Activated naive CD8-positive, alpha-beta T cell treated with anti-CD3 and anti-CD28 coated beads, Interleukin-2, amount 10 ng/mL, durations not matched to agents 7 days and 5 days (primary cell): ENCODE data around the gene OR2S2. TPM values are rescaled to one million over a fixed set of nuclear protein-coding genes. Genes with fewer than 3 reads are reported as not detected.
"Not testable (repeated sequence)": the region's sequence is repeated elsewhere in the genome, so short reads cannot be mapped to it uniquely, and the experiment has no call there.

Experiments
- ATAC-seq: fragments of 150-1000 bp; cut with Tn5 transposase; one replicate; pipeline ENCODE4 v1.10.0; 2021; ENCODE audit warnings: low read depth, moderate library complexity
- POLR2A ChIA-PET: fragments of 350-600 bp; sonication (Branson Sonifier 250); formaldehyde crosslinking; loops from one replicate; lab custom pipeline; 2021; ENCODE audit warnings: antibody characterized with exemption; lab: Charles Lee
- DNase-seq: peaks from one replicate; pipeline ENCODE4 v3.0.0; 2021
- H3K27ac Mint-ChIP-seq: one replicate; pipeline ENCODE4 v1.8.0; 2022; ENCODE audit warnings: mild to moderate bottlenecking, mixed read lengths
- H3K27me3 Mint-ChIP-seq: one replicate; pipeline ENCODE4 v1.8.0; 2022; ENCODE audit warnings: mild to moderate bottlenecking, moderate library complexity, mixed read lengths
- H3K36me3 Mint-ChIP-seq: one replicate; pipeline ENCODE4 v1.8.0; 2021; ENCODE audit warnings: mild to moderate bottlenecking, mixed read lengths
- H3K4me1 Mint-ChIP-seq: one replicate; pipeline ENCODE4 v1.8.0; 2021; ENCODE audit warnings: mixed read lengths
- H3K4me3 Mint-ChIP-seq: one replicate; pipeline ENCODE4 v1.8.0; 2022; ENCODE audit warnings: mild to moderate bottlenecking, moderate library complexity, mixed read lengths
- H3K9me3 Mint-ChIP-seq: one replicate; pipeline ENCODE4 v1.8.0; 2021; ENCODE audit warnings: mixed read lengths
- total RNA-seq, 2 experiments: library from RNA; stranded (reverse); gene quantifications; one replicate each; pipeline ENCODE4 v1.2.3, GENCODE V29; 2021

The OR2S2 gene
- total RNA-seq = not detected

- ATAC-seq = no peak
- POLR2A ChIA-PET = no interaction called here
Observed at GRCh38 chr9:35958104-35958837, at the start of gene OR2S2. OR2S2 (minus strand) TSS chr9:35958154; CDS start chr9:35958098, 56 bp downstream.

GRCh38 chr9:36007316-36007708 lies 49.4 kb upstream of the OR2S2 start:
- no peak overlapping the region for H3K4me3 Mint-ChIP-seq
- ATAC-seq (no peak), DNase-seq (no peak)
- POLR2A ChIA-PET = no interaction called here
- peaks cover 60% of the 10 kb centered on the region for H3K27me3 Mint-ChIP-seq
- H3K27ac Mint-ChIP-seq = no peak overlapping the region
- H3K9me3 Mint-ChIP-seq = peaks cover 8% of the 10 kb centered on the region
- H3K4me1 Mint-ChIP-seq = peaks cover 10% of the 10 kb centered on the region
- H3K36me3 Mint-ChIP-seq = peaks cover 3% of the 10 kb centered on the region

More at GRCh38 chr9:35958104-35958837, at the start of gene OR2S2:
- no peaks in the 10 kb centered on the region for H3K36me3 Mint-ChIP-seq
- no peak within 1 kb of the TSS for H3K27ac Mint-ChIP-seq
- H3K4me3 Mint-ChIP-seq = no peak within 1 kb of the TSS
- H3K4me1 Mint-ChIP-seq = peaks cover 3% of the 10 kb centered on the region
- H3K9me3 Mint-ChIP-seq = no peaks in the 10 kb centered on the region
- no peak for DNase-seq
- H3K27me3 Mint-ChIP-seq = peaks cover 26% of the 10 kb centered on the region

GRCh38 chr9:36006549-36007315 lies 48.8 kb upstream of the OR2S2 start:
- Mint-ChIP-seq H3K4me3 (no peak overlapping the region), H3K4me1 (peaks cover 10% of the 10 kb centered on the region), H3K36me3 (peaks cover 3% of the 10 kb centered on the region), H3K27me3 (peaks cover 60% of the 10 kb centered on the region), H3K27ac (no peak overlapping the region), H3K9me3 (peaks cover 8% of the 10 kb centered on the region)
- DNase-seq (no peak), ATAC-seq (no peak)
- POLR2A ChIA-PET = no interaction called here

GRCh38 chr9:36005891-36006290 lies 47.9 kb upstream of the OR2S2 start:
- peaks cover 8% of the 10 kb centered on the region for H3K9me3 Mint-ChIP-seq
- no peak for DNase-seq
- ATAC-seq = no peak
- peaks cover 10% of the 10 kb centered on the region for H3K4me1 Mint-ChIP-seq
- H3K27ac Mint-ChIP-seq = no peak overlapping the region
- POLR2A ChIA-PET = no interaction called here
- peaks cover 55% of the 10 kb centered on the region for H3K27me3 Mint-ChIP-seq
- no peak overlapping the region for H3K4me3 Mint-ChIP-seq
- peaks cover 3% of the 10 kb centered on the region for H3K36me3 Mint-ChIP-seq

GRCh38 chr9:35998333-35998732 lies 40.4 kb upstream of the OR2S2 start:
- H3K9me3 Mint-ChIP-seq = no peaks in the 10 kb centered on the region
- H3K4me3 Mint-ChIP-seq = no peak overlapping the region
- H3K4me1 Mint-ChIP-seq = no peaks in the 10 kb centered on the region
- POLR2A ChIA-PET = no interaction called here
- DNase-seq = no peak
- no peak for ATAC-seq
- H3K27me3 Mint-ChIP-seq = peaks cover 41% of the 10 kb centered on the region
- no peaks in the 10 kb centered on the region for H3K36me3 Mint-ChIP-seq
- no peak overlapping the region for H3K27ac Mint-ChIP-seq

GRCh38 chr9:35997016-35997415 lies 39.1 kb upstream of the OR2S2 start:
- ATAC-seq = not testable (repeated sequence)
- peaks cover 32% of the 10 kb centered on the region for H3K27me3 Mint-ChIP-seq

GRCh38 chr9:35996358-35996970 lies 38.5 kb upstream of the OR2S2 start:
- DNase-seq (no peak), ATAC-seq (no peak)
- H3K4me1 Mint-ChIP-seq = no peaks in the 10 kb centered on the region
- peaks cover 32% of the 10 kb centered on the region for H3K27me3 Mint-ChIP-seq
- POLR2A ChIA-PET = interaction anchor here (0.8 kb wide), 1 partner anchor 140 kb away, joined by 3 read pairs; the partner anchor contains the start of gene GLIPR2
- no peaks in the 10 kb centered on the region for H3K36me3 Mint-ChIP-seq
- H3K4me3 Mint-ChIP-seq = no peak overlapping the region
- no peak overlapping the region for H3K27ac Mint-ChIP-seq
- H3K9me3 Mint-ChIP-seq = no peaks in the 10 kb centered on the region

More at GRCh38 chr9:35997016-35997415, 39.1 kb upstream of the OR2S2 start:
- H3K4me1 Mint-ChIP-seq, H3K9me3 Mint-ChIP-seq, H3K27ac Mint-ChIP-seq, POLR2A ChIA-PET, DNase-seq, H3K36me3 Mint-ChIP-seq, H3K4me3 Mint-ChIP-seq: not testable (repeated sequence)

- POLR2A ChIA-PET = no interaction called here
Observed at GRCh38 chr9:35994959-35995358, 37.0 kb upstream of the OR2S2 start.

GRCh38 chr9:35993976-35994720 lies 36.2 kb upstream of the OR2S2 start:
- Mint-ChIP-seq H3K27me3 (peaks cover 27% of the 10 kb centered on the region), H3K9me3 (no peaks in the 10 kb centered on the region)

More at GRCh38 chr9:35994959-35995358, 37.0 kb upstream of the OR2S2 start:
- Mint-ChIP-seq H3K9me3 (no peaks in the 10 kb centered on the region), H3K4me1 (no peaks in the 10 kb centered on the region), H3K36me3 (no peaks in the 10 kb centered on the region), H3K27me3 (peaks cover 30% of the 10 kb centered on the region), H3K4me3 (no peak overlapping the region), H3K27ac (no peak overlapping the region)
- DNase-seq (no peak), ATAC-seq (no peak)

GRCh38 chr9:35993136-35993535 lies 35.2 kb upstream of the OR2S2 start:
- H3K9me3 Mint-ChIP-seq, H3K36me3 Mint-ChIP-seq, H3K27ac Mint-ChIP-seq, ATAC-seq, POLR2A ChIA-PET, H3K4me3 Mint-ChIP-seq, H3K4me1 Mint-ChIP-seq, DNase-seq: not testable (repeated sequence)
- peaks cover 30% of the 10 kb centered on the region for H3K27me3 Mint-ChIP-seq

More at GRCh38 chr9:35993976-35994720, 36.2 kb upstream of the OR2S2 start:
- DNase-seq = no peak
- Mint-ChIP-seq H3K4me1 (no peaks in the 10 kb centered on the region), H3K36me3 (no peaks in the 10 kb centered on the region), H3K4me3 (no peak overlapping the region), H3K27ac (no peak overlapping the region)
- no peak for ATAC-seq
- POLR2A ChIA-PET = no interaction called here

GRCh38 chr9:35990155-35990554 lies 32.2 kb upstream of the OR2S2 start:
- DNase-seq (no peak), ATAC-seq (no peak)
- H3K36me3 Mint-ChIP-seq = no peaks in the 10 kb centered on the region
- no peak overlapping the region for H3K27ac Mint-ChIP-seq
- H3K4me3 Mint-ChIP-seq = no peak overlapping the region
- H3K4me1 Mint-ChIP-seq = no peaks in the 10 kb centered on the region
- POLR2A ChIA-PET = no interaction called here
- H3K27me3 Mint-ChIP-seq = peaks cover 35% of the 10 kb centered on the region
- no peaks in the 10 kb centered on the region for H3K9me3 Mint-ChIP-seq

GRCh38 chr9:35984021-35984420 lies 26.1 kb upstream of the OR2S2 start:
- Mint-ChIP-seq H3K4me3 (no peak overlapping the region), H3K27me3 (peaks cover 45% of the 10 kb centered on the region), H3K9me3 (no peaks in the 10 kb centered on the region), H3K27ac (no peak overlapping the region), H3K4me1 (no peaks in the 10 kb centered on the region), H3K36me3 (no peaks in the 10 kb centered on the region)
- POLR2A ChIA-PET = no interaction called here
- DNase-seq (no peak), ATAC-seq (no peak)

- DNase-seq = no peak
- Mint-ChIP-seq H3K9me3 (no peaks in the 10 kb centered on the region), H3K4me3 (no peak overlapping the region), H3K4me1 (no peaks in the 10 kb centered on the region), H3K27ac (no peak overlapping the region), H3K27me3 (peaks cover 36% of the 10 kb centered on the region), H3K36me3 (no peaks in the 10 kb centered on the region)
- POLR2A ChIA-PET = no interaction called here
- no peak for ATAC-seq
Observed at GRCh38 chr9:35981699-35982098, 23.7 kb upstream of the OR2S2 start.
